HG02840 (cell line): Measurements from ENCODE around the gene SYT3.

Experiments
- ATAC-seq: cut with Tn5 transposase; IDR thresholded peaks from one replicate; pipeline ENCODE4 v1.9.1; 2021; ENCODE audit warnings: mild to moderate bottlenecking, moderate library complexity, moderate number of reproducible peaks; ENCODE audit not compliant: unreplicated experiment, low FRiP score

Gene SYT3

DNA sequence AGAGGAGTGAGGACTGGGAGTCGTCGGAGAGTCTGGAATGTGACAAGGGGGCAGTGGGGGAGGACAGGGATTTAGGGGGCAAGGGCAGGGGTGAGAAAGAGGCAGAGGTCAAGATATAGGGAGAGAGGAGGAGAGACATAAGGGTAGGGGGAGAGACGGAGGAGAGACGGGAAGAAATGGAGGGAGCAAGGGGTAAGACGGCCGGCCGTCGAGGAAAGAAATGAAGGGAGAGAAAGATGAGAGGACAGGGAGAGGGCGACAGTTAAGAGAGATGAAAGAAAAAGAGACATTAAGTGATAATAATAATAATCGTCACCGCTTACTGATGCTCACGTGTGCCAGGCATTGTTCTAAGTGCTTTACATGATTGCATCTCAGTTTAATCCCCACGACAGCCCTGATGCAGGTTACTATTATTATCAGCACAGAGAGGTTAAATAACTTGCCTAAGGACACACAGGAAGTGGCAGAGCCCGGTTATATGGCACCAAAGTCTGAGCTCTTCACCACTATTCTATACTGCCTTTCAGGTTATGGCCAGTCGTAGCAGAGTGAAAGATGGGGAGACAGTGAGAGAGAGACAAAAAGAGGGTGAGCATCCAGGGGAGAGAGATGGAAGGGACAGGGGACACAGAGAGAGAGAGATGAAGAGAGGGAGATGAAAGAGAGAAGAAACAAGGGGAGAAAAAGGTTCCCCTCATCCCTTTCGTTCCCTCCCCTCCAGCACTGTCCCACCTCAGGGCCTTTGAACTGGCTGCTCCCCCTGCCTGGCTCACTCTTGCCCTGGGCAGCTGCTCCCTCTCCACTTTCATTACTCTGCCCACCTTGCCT, 23.2 kb upstream of the SYT3 start:
- no peak for ATAC-seq

GRCh38 chr19:50661766-50662650, 22.3 kb upstream of the SYT3 start:
- ATAC-seq: no peak

DNA sequence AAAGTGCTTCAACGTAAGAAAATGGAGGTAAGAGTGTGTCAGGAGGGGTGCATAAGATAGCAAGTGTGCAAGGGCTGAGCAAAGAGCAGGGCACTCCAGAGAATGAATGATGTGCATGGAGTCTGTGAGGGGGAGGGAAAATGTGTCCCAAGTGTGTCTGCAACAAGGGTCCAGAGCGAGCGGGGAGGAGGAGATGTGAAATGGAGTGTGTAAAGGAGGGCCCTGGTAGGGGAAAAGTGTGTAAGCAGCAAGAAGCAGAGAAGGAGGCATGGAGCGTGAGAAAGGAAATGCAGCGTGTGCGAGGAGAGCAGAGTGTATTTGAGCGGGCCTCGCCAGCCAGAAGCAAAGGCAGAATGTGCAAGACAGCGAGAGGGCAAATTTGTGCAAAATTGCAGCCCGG, 21.3 kb upstream of the SYT3 start:
- no peak for ATAC-seq

- ATAC-seq: no peak
These were observed 20.3 kb upstream of the SYT3 start for GRCh38 chr19:50660088-50660366.

DNA sequence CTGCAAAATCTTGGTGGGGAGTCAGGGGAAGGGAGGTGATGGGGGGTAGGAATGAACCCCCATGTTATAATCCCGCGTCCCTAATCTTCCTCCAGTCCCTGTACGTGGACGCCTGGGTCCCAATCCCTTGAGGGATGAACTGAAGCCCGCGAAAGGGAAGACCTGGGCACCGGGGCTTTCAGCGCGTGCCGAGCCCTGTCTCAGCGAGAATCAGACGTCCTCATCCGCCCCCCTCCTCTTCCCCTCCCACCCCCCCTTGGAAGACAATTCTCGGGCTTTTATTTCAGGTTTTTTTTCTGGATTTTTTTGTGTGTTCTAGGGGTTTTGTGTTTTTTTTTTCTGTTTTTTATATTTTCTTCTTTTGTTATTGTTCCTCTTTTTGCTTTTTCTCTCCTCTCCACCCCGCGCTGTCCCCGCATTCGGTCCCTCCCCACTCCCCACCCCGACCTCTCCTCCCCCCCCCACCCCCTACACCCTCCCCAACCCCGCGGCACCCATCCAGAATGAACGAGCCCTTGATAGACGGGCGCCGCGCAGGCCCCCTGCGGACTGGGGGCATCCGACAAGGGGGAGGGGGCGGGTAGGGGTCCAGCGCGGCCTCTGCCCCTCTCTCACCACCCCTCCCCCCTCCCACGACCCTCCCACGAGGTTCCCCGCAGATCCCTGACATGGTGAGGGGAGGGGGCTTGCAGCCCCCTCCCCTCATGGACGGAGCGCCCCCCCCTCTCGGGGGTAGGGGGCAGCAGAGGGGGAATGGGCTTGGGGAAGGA, 19.8 kb upstream of the SYT3 start:
- no peak for ATAC-seq

DNA sequence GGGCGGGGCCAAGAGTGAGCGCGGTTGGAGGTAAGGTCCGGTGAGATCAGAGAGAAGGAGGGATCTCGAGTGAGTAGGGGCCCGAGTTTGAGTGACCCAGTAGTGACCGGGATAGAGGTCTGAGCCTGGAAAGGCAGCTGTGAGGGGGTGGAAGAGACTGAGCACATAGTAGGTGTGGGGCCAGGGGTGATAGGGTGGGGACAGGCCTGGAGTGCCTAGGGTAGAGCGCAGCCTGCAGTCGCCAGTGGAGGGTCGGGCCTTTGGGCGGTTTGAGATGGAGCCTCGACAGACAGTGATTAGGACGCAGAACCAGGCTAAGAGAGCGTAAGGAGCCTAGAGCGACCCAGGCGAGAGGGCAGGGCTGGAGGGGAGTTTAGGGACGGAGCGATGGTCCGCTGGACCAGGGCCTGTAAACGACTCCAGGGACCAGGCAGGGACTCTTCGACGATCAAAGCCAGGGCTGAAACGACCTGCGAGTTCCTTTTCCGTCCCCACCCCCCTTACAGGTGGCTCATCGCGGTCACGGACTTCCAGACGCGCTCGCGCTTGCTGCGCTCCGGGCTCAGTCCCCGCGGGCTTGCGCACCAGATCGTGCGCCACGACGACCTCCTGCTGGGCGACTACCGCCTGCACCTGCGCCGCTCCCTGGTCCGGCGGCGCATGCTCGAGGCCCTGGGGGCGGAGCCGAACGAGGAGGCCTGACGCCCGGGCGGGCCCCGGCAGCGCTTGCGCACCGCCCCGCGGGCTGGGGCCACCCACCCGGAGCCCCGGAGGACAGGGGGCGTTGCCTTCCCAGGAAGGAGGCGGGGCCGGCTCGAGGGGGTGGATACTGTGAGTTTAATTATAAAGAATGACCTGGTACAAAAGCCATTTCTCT, 19.0 kb upstream of the SYT3 start:
- ATAC-seq: no peak

DNA sequence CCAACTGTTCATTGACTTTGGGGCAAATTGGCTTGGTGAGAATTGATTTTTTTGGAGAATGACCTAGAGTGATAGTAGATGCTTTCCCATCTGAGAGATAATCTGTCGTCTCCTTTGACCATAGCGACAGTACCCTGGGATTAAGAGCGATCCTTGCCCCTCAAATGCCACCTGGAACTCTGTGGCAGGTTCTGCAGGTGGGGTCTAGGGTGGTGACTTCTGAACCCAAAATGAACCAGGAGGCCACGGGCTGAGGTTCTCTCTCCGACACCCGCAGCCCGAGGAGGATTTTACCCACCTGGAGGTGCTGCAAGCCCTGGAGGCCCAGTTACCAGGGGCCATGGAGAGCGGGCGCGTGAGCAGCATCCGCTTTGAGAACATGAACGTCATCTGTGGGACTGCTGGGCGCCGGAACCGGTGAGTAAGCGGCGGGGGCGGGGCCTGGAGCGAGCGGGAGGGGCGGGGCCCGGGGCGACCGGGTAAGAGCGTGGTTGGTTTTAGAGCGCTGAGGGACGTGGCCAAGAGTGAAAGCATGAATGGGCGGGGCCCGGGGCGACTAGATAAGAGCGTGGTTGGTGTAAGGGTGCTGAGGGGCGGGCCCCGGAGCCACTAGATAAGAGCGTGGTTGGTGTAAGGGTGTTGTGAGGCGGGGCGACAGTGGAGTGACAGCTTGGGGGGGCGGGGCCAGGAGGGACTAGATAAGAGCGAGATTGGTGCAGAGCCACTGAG, 18.2 kb upstream of the SYT3 start:
- no peak for ATAC-seq

DNA sequence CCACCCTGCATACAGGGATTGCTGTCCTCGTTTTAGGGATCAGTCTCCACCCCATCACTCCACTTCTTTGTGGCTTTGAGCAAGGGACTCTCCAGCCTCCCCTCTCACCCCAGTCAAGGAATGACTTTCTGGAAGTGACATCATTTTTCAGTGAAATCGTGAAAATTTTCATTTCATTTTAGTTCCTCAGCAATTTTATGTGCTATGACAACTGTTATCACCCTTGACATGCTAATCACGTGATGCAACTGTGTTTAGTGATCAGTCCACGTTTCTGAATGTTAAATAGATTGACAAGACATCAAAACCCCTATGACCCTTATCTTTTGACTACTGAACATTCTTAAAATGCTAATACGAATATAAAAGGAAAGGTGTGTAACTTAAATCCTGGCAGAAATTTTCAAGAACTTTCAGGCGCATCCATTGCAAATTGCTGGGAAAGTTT, 17.6 kb upstream of the SYT3 start:
- no peak for ATAC-seq

- no peak for ATAC-seq
These were observed 15.2 kb upstream of the SYT3 start for GRCh38 chr19:50654882-50655281.

- ATAC-seq: no peak
These were observed 13.0 kb upstream of the SYT3 start for GRCh38 chr19:50652722-50653121.

DNA sequence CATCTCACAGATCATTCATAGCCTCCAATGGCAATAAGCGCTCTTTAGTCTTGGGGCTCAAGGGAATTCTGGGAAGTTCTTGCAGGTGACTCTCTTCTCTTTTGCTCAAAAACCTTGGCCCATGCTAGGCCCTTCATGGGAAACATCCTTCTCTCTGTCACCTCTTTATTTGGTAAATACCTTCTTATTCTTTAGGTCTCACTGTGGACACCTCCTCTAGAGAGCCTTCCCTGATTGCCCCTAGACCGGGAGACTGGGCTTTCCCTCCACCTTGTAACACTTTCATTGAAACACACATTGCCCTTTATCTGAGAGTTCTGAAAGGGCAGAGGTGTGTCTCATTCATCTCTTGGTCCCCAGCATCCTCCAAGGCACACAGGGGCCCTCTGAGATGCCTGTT, 11.5 kb upstream of the SYT3 start:
- ATAC-seq: no peak

- no peak for ATAC-seq
These were observed 10.0 kb upstream of the SYT3 start, which contains the start of gene C19orf81 for GRCh38 chr19:50649433-50650391. TSS of gene C19orf81 (plus strand) at chr19:50649445. CDS start at chr19:50649445, 0 bp downstream.

DNA sequence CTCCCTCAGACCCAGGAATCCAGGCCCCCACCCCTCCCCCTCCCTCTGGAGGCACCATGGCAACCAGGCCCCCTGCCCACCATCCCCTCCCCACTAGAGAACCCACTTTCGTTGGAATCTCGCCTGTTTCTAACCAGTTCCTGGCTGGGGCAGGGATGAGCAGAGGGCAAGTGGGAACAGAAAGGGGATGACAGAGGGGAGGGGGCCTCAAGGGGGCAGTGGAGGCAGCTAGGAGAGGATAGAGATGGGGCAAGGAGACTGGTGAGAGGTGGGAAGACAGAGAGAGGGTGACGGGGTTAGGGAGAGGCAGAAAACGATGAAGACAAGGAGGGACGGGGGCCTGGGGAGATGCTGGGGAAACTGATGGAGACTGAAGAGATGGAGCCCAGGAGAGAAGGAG, 9.0 kb upstream of the SYT3 start:
- no peak for ATAC-seq

DNA sequence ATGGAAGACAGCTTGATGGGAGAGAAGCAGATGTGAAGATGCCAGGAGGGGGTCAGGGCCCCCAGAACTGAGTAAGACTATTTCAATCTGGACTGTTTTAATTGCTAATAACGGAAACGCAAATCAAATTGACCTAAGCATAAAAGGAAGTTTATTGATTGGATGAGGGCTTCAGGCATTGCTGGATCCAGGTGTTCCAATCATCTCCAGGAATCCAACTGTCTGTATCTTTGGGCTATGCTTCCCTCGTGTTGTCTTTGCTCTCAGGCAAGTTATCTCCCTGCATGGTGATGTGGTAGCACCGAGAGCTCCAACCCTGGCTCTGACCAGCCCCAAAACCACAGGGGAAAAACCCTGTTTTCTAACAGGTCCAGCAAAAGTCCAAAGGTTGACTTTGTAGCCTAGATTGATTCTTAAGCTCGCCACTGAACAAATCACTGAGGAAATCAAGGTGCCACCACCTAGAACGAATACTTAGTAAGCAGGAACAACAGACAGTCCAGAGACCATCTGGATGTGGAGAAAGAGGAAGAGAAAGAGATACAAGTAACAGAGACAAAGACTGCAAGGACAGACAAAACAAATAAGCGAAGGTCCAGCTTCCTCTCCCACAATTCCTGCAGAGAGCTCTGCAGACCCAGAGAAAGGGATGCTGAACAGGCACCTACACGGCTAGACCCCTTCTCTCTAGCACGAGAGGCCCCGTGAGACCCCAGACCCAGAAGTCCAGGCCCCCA, 8.4 kb upstream of the SYT3 start:
- no peak for ATAC-seq

GRCh38 chr19:50646074-50646807, 6.6 kb upstream of the SYT3 start:
- no peak for ATAC-seq

DNA sequence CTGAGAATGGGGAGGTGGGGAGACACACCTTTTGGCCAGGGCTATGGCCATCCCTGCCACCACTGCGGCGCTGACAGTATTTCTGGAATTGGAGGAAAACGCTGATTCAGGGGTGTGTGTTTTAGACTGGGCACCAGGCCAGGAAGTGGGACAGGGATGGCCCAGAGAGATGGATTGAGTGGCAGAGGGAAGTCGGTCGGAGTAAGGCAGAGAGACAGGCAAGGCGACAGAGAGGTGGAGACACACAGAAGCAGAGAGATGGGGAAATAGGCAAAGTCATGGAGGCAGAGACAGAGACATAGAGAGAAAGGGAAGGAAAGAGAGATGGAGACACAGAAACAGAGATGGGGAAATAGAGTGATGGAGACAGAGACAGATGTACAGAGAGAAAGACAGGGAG, 5.4 kb upstream of the SYT3 start:
- ATAC-seq: no peak
